Measurements from ENCODE around the gene NOS1.
A peak's percentile ranks its signal among the peaks of the same experiment; 100 is the strongest.

NOS1 gene

GRCh38 chr12:117350140-117350539 lies 11.3 kb downstream of the NOS1 start:
- DNase-seq (ENCODE audit: low spot score): peak; percentile 71
- no peak for TF ChIP-seq CTCF (conservative IDR thresholded peaks at IDR 0.05; ENCODE audit: low read depth)
- POLR2A ChIA-PET (ENCODE audit: low non-redundant PET): no interaction called here
- CTCF ChIA-PET: interaction anchor here (0.6 kb wide), 1 partner anchor 1059 kb away, joined by 8 read pairs; no protein-coding TSS in a partner anchor
- peak overlapping the region; percentile 85 for H3K27ac ChIP-seq

GRCh38 chr12:117347588-117347987 lies 13.8 kb downstream of the NOS1 start:
- peak overlapping the region; percentile 43 for H3K27ac ChIP-seq
- TF ChIP-seq CTCF (conservative IDR thresholded peaks at IDR 0.05; ENCODE audit: low read depth): no peak
- DNase-seq (ENCODE audit: low spot score): peak; percentile 53
- POLR2A ChIA-PET (ENCODE audit: low non-redundant PET): no interaction called here
- CTCF ChIA-PET: no interaction called here

- POLR2A ChIA-PET (ENCODE audit: low non-redundant PET): no interaction called here
- CTCF ChIA-PET: interaction anchor here (0.6 kb wide), 1 partner anchor 393 kb away, joined by 4 read pairs; no protein-coding TSS in a partner anchor
- TF ChIP-seq CTCF (conservative IDR thresholded peaks at IDR 0.05; ENCODE audit: low read depth): no peak
- DNase-seq (ENCODE audit: low spot score): peak; percentile 73
- H3K27ac ChIP-seq: peak overlapping the region; percentile 77
Measured at GRCh38 chr12:117344716-117345115, 16.7 kb downstream of the NOS1 start.

GRCh38 chr12:117343849-117344248 lies 17.6 kb downstream of the NOS1 start:
- CTCF ChIA-PET: no interaction called here
- TF ChIP-seq CTCF (conservative IDR thresholded peaks at IDR 0.05; ENCODE audit: low read depth): no peak
- POLR2A ChIA-PET (ENCODE audit: low non-redundant PET): no interaction called here

GRCh38 chr12:117343296-117343695 lies 18.1 kb downstream of the NOS1 start:
- no peak for TF ChIP-seq CTCF (conservative IDR thresholded peaks at IDR 0.05; ENCODE audit: low read depth)
- ChIA-PET CTCF (no interaction called here), POLR2A (ENCODE audit: low non-redundant PET) (interaction anchor here (0.6 kb wide), 1 partner anchor 86 kb away, joined by 8 read pairs; no protein-coding TSS in a partner anchor)
- H3K27ac ChIP-seq: no peak overlapping the region
- DNase-seq (ENCODE audit: low spot score): no peak

More at GRCh38 chr12:117343849-117344248, 17.6 kb downstream of the NOS1 start:
- DNase-seq (ENCODE audit: low spot score): no peak
- no peak overlapping the region for H3K27ac ChIP-seq

GRCh38 chr12:117342682-117343081 lies 18.7 kb downstream of the NOS1 start:
- ChIA-PET CTCF (interaction anchor here (1.0 kb wide), 1 partner anchor 11 kb away, joined by 5 read pairs; no protein-coding TSS in a partner anchor), POLR2A (ENCODE audit: low non-redundant PET) (interaction anchor here (0.6 kb wide), 1 partner anchor 86 kb away, joined by 8 read pairs; no protein-coding TSS in a partner anchor)
- no peak overlapping the region for H3K27ac ChIP-seq
- DNase-seq (ENCODE audit: low spot score): peak; percentile 41
- no peak for TF ChIP-seq CTCF (conservative IDR thresholded peaks at IDR 0.05; ENCODE audit: low read depth)

Measured in RWPE1 (cell line).